IPS-11a (cell line): Measurements from ENCODE around the gene REPIN1.
A peak's percentile ranks its signal among the peaks of the same experiment; 100 is the strongest.
"Not testable (repeated sequence)": the region's sequence is repeated elsewhere in the genome, so short reads cannot be mapped to it uniquely, and the experiment has no call there.

Experiments used
- H3K4me3 ChIP-seq: one replicate; pipeline ENCODE4 v1.5.1; 2013; ENCODE audit warnings: low read depth, low read length, control low read depth

REPIN1 gene

GRCh38 chr7:150374472-150374871 is 5.8 kb downstream of the REPIN1 start:
- H3K4me3 ChIP-seq = no peak overlapping the region

GRCh38 chr7:150375662-150376521 is 7.3 kb downstream of the REPIN1 start:
- no peak overlapping the region for H3K4me3 ChIP-seq

- H3K4me3 ChIP-seq = no peak overlapping the region
Observed at GRCh38 chr7:150376560-150376959, 7.9 kb downstream of the REPIN1 start.

GRCh38 chr7:150377196-150377595 is 8.6 kb downstream of the REPIN1 start:
- H3K4me3 ChIP-seq = no peak overlapping the region

- H3K4me3 ChIP-seq = no peak overlapping the region
Observed at GRCh38 chr7:150377635-150378034, 9.0 kb downstream of the REPIN1 start.

GRCh38 chr7:150378115-150378852 is 9.7 kb downstream of the REPIN1 start:
- peak overlapping the region; percentile 59 for H3K4me3 ChIP-seq

- peak within 1 kb of the TSS; percentile 76 for H3K4me3 ChIP-seq
Observed at GRCh38 chr7:150378853-150379440, 10.3 kb downstream of the REPIN1 start, which contains the start of gene ZNF775. ZNF775 (plus strand) TSS chr7:150379330; CDS start chr7:150388471, 9,141 bp downstream.

- H3K4me3 ChIP-seq = peak overlapping the region; percentile 76
Observed at GRCh38 chr7:150379441-150380379, 11.1 kb downstream of the REPIN1 start.

GRCh38 chr7:150380463-150380862 is 11.8 kb downstream of the REPIN1 start:
- no peak overlapping the region for H3K4me3 ChIP-seq

- no peak overlapping the region for H3K4me3 ChIP-seq
Observed at GRCh38 chr7:150381096-150381495, 12.5 kb downstream of the REPIN1 start.

GRCh38 chr7:150381785-150382122 is 13.1 kb downstream of the REPIN1 start:
- no peak overlapping the region for H3K4me3 ChIP-seq

- H3K4me3 ChIP-seq = no peak overlapping the region
Observed at GRCh38 chr7:150382123-150382843, 13.7 kb downstream of the REPIN1 start.

GRCh38 chr7:150382844-150383225 is 14.2 kb downstream of the REPIN1 start:
- H3K4me3 ChIP-seq = no peak overlapping the region

GRCh38 chr7:150383710-150384397 is 15.2 kb downstream of the REPIN1 start:
- H3K4me3 ChIP-seq = no peak overlapping the region

GRCh38 chr7:150384406-150385301 is 16.0 kb downstream of the REPIN1 start:
- no peak overlapping the region for H3K4me3 ChIP-seq

- H3K4me3 ChIP-seq = no peak overlapping the region
Observed at GRCh38 chr7:150385302-150385723, 16.7 kb downstream of the REPIN1 start.

- H3K4me3 ChIP-seq = not testable (repeated sequence)
Observed at GRCh38 chr7:150385884-150386283, 17.3 kb downstream of the REPIN1 start.

- H3K4me3 ChIP-seq = no peak overlapping the region
Observed at GRCh38 chr7:150388306-150388705, 19.7 kb downstream of the REPIN1 start.
